Mesenteric fat pad (tissue), 1 donor: Measurements from ENCODE around the gene ADGRL2. TPM values are rescaled to one million over a fixed set of nuclear protein-coding genes. Genes with fewer than 3 reads are reported as not detected.

ENCODE experiments used
- DNase-seq: peaks from one replicate; pipeline ENCODE4 v3.0.0-alpha.2; 2020; ENCODE audit warnings: low spot score
- long read RNA-seq: library from polyadenylated mRNA; unstranded; transcript quantifications from one replicate; pipeline ENCODE4 v2.0.0, GENCODE V29; 2020
- total RNA-seq: library from RNA; stranded (reverse); fragmentation: NEBNext Ultra II Directional; extraction: Animal tissue kit (Norgen Biotek cat#: 25700); gene quantifications from one replicate; pipeline ENCODE4 v1.2.1, GENCODE V29; 2021
- donor health status: DM: yes; HTN: yes; CAD: no.

ADGRL2 gene
- 37.1 TPM for total RNA-seq
- long read RNA-seq, partial matches to known transcripts: 1 of 11 reads
- long read RNA-seq, other reads (novel, unspliced or antisense): 10 of 11 reads

DNA sequence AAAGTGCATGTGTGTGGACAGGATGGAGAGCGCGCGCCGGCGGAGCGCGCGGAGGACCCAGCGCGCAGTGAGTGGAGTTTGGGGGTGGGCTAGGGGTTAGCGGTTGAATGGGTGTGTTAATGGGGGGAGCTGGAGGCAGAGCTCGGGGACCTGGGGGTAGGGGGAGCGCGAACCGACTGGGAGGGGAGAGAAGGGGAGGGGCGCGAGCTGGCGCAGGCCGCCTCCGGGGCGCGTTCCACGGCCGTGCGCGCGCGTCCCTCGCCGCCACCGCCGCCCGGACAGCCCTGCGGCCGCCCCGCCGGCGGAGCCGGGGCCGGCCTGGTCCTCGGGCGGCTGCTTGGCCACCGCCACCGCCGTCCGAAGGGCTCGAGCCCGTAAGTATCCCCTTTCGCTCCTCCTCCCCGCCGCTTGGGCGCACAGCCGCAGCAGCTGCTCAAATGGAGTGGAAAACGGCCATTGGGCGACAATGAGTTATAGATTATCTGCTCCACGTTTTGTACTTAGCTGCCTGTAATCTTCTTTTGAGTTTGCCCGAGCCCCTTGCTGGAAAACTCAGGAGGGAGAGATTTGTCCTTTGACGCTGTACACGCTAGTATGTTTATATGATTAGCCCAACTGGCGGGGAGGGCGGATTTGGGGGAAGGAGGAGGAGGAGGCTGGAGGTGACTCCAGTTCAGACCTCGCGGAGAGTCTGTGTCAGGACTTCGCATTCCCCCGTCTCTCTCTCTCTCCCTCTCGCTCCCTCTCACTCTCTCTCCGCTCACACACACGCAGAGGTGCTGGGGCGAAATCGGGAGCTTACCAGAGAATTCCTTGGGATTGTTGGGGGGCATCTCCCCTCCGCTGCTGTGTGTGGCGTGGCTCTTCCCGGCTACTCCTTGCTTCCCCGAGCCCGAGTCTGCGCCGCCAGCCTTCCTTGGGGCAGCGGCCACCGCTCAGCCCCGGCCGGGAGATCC is at the start of gene ADGRL2:
Gene ADGRL2 (plus strand): TSS at position 240 of the 956 bp plus-strand sequence. CDS start 36,051 bp downstream, outside the sequence.
- no peak for DNase-seq

DNA sequence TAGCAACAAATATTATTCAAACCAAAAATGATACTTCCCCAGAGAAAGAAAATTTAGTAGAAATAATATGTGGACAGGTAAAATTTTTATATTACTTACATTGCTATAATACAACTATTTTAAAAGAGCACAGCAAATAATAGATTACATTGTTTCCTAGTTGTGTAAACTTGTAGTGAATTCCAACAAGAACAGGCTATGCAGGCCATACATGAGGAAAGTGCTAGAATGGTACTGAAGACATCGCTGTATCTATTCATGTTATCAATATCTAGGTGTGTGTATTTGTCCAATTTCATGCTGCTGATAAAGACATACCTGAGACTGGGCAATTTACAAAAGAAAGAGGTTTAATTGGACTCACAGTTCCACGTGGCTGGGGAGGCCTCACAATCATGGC is 47.9 kb upstream of the ADGRL2 start:
- DNase-seq: no peak

DNA sequence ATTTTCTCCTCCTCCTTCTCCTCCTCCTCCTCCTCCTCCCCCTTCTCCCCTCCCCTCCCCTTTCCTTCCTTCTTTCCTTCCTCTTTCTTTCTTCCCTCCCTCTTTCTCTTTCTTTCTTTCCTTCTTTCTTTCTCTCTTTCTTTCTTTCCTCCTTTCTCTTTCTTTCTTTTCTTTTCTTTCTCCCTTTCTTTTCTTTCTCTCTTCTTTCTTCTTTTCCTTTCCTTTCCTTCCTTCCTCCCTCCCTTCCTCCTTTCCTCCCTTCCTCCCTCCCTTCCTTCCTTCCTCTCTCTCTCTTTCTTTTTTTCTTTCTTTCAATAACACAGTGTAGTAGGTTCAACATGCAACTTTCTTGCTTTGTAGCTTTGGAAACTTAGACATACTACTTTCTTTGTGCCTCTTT is 46.3 kb upstream of the ADGRL2 start:
- no peak for DNase-seq

DNA sequence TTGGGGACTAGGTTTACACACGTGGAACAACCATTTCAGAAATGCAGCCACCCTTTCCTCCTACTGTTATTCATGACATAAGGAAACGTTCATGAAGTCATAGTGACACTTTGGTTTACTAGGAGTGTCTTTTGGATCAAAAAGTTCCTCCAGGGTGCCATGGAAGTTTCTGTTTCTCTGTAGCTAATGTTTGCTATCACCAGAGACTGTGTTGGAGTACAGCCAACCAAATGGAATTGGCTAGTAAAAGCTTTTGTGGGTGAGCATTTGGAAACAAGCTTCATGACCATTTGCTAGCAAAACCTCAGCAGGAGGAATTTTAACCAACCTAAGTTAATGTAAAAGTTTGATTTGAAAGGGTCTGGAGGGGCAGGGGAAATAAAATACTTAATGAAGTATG is 43.9 kb upstream of the ADGRL2 start:
- no peak for DNase-seq

DNA sequence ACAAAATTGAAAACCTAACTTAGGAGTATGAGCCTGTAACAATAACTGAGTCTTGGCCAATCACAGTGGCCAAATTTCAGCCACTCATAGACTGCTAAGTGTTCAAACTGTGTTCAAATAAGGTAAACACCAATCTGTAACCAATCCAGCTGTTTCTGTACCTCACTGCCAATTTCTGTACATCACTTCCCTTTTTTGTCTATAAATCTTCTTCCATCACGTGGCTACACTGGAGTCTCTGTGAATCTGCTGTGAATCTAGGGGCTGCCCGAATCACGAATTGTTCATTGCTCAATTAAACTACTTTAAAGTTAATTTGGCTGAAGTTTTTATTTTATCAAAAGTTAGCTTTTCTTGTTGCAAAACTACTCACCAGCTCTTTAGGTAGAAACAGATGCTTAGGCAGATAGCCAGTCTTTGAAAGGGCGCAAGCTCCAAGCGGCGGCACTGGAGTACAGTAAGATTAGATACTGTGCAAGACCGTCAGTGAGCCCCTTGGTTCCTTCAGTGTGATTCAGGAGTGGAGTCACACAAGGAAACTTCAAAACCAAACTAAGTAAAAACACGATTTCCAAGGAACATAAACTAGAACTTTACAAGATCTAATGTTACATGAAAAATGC is 43.2 kb upstream of the ADGRL2 start:
- DNase-seq: no peak

DNA sequence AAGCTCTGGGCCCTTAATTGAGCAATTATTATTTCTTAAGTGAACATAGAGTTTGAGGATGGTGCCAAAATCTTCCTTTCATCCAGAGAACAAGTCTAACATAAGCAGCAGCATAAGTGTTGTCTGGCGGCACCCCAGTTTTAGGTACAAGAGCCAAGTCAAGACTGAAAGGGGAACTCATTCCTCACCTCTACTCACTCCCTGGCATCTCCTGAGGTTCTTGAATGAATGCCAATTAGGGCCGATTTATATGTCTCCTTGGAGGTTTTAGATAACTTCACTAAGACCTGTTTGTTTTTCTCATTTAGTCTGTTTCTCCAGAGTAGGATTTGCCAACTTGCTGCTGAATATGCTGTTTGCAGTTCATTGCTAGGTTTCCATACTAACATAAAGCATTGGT is 42.6 kb upstream of the ADGRL2 start:
- no peak for DNase-seq

DNA sequence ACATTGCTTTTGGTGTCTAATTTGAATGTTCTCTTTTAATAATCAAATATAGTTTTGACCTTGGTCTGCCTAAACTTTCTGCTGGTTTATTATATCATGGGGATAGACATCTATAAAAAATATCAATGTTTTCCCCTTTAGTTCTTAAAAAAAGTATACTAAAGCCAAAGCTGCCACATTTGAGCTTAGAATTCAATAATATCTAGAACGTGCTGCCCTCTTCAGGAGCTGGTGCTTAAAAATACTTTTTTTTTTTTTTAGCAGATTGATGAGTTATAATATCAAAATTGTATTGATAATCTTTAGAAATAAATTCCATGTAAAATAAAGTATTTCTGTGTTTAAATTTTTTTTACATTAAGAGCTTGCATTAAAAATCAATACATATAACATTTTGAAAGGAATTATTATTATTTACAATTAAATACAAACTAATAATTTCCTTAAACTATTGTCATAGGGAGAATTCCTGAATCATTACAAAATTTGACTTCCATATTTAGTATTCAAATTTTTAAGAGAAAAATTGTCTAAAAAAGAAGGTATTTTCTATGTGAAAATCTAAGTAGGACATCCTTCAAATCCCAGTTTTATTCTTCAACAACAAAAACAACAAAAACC is 40.1 kb upstream of the ADGRL2 start:
- DNase-seq: no peak

DNA sequence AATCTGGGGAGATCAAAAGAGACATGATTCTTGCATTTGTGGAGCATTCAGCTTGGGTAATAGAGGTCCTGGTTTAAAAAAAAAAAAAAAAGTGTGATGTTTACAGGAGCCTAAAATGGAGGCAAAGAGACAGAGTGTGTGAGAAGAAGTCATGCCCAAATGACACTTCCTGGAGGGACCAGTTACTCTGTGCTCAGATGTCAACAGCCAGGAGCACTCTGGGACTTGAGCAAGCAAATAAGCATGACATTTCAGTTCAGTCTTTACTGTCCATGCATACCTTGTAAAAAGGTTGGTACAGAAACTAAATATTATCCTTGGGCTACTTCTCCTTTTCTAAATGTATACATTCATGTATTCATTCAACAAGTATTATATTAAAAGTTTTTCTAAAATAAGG is 25.2 kb upstream of the ADGRL2 start:
- no peak for DNase-seq

DNA sequence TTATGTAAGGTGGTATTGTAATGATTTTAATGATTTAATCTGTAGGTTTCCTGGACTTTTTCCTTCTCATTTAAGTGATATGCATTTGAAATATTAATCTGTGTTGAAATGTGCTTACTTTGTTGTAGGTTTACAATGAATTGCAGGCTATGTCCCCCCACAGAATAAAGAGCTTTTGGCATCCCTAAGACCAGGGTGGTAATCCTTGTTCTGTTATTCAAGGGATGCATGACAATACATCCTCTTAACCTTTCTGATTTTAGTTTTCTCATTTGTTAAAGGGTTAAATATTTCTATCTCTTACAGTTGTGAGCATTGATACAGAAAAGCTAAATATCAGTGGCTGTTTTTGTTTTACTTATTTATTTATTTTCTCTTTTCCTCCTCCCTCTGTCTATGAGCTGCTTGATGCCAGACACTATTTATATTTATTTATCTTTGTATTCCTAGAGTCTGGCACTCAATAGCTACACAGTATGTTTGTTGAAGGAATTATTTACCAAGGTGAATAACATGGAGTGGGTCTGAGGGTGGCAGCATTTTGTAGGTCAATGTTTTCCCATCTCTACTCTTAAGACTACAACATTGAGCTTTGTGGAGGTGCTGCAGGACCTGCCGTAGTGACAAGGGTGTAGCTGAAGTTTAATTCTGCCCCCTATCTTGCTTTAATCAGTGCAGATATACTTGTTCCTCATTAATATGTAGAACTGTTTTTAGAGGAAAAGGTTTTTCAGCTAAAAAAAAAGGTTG is 19.9 kb upstream of the ADGRL2 start:
- no peak for DNase-seq

DNA sequence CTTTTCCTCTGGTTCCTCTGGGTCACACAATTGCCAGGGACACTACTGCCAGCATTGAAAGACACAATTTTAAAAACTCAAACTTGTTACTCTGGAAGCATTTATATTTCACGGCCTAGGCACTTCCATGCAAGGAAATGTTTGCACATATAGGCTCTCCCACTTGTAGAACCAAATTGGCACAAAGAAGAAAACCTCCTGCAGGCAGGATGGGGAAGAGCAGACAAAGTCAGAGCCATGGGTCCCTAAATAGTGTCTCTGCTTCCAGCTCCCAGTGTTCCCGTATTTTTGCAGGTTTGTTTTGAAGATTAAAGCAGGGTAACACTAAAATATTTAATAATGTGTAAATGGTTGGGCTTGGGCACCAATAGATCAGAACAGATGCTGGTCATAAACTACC is 19.0 kb upstream of the ADGRL2 start:
- DNase-seq: no peak

DNA sequence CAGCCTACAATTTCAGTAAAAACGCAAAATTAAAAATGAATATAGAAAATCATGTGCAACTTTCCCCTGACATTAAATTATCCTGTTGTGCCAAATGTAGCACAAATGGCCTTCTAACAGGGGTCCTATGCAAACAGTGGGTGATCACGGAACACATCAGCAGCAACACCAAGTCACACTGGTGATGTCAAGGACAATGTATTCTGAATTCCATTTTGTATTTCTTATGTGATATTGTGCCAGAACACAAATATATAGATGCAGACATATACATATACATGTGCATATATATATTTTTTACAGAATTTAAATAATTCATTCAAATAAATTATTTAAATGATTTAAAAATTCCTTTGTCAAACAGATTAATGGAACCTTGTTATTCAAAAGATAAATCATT is 8.6 kb upstream of the ADGRL2 start:
- no peak for DNase-seq

DNA sequence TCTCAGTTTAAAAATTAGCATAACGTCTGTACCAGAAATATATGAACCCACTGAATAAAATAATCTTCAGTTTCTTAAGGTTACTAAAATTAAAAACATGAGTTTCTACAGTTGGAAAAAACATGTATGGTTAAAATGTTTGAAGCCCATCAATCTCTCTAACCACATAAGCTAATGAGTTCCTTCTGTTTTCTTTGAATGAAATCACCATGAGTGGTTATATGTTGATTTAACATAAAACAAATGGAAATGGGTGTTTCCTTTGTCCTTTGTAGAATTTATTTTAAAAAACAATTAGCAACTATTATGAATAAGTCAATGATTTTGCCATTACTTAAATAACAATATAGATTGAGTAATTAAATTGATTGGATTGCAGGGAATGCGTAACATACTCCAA is 3.0 kb upstream of the ADGRL2 start:
- no peak for DNase-seq

DNA sequence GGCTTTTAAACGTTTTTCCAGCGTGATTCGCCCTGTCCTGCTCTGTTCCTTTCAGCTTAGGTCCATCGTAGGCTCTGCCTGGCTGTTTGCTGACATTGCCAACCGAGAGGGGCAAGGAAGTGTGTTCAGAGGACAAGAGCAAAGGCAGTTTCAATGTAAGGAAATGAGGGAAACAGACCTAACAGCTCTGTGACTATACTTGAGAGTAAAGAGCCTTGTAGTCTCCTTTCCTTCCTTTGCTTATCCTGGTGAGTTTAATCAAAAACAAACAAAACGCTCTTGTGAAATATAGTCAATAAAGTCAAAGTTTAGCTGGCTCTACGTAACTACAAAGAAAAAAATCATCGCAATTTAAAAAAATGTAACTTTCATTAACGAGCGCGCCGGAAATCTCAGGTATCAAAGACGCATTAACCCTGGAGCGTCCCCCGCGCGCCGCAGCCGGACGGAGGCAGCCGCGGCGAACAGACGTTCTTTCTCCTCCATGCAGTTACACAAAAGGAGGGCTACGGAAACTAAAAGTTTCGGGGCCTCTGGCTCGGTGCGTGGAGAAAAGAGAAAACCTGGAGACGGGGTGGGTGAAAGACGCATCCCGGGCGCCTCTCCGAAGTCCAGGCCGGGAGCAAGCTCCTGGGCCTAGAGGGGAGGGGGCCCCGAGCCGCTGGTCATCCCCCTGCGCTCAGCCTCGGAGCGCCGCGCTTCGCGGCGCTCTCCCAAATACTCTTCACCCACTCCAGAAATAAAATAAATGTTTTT is 617 bp upstream of the ADGRL2 start:
- DNase-seq: no peak

DNA sequence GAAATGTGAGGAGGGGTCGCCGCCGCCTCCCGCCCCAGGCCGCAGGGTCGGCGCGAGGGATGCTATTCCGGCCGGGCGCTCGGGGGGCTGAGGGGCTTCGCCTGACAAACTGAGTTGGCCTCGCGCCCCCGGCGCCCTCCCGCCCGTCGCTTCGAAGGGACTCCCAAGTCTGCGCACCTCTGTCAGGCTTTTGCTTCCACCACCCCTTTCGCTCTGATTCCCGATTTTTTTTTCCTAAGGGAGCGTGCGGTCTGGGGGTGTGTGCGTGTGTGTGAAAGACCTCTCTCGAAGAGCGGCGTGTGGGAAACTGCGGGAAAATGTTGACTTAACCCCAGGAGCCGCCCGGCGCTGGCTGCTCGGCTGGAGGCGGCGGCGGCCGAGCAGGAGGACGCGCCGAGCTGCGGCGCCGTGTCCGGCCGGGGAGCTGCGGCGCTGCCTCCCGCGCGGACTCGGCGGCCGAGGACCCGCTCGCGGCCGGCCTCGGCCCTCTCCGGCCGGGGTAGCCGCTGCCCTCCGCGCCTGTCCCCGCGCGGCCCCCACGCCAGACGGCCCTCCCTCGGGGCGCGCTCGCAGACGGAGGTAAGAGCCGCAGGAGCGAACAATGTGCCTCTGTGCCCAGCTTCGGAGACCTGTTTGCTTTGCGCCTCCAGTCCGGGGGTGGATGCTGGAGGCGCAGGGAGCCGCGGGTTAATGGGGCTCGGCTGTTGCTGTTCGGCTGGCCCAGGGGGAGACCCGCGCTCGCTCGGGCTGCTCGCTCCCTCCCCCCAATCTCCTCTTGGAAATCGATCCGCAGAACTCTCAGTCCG is 1.1 kb downstream of the ADGRL2 start:
- no peak for DNase-seq

DNA sequence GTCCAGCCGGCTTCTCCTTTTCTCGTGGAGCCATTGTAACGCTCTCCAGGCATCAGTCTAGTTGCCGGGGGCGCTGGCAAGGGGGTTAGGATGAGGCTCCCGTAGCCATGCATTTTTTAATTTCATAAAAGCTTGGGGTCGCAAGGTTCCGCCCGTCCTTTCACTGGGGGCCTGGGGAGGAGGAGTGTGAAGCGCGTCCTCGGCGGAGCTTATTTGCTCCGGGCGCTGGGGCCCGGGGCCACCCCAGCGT is 1.6 kb downstream of the ADGRL2 start:
- no peak for DNase-seq

DNA sequence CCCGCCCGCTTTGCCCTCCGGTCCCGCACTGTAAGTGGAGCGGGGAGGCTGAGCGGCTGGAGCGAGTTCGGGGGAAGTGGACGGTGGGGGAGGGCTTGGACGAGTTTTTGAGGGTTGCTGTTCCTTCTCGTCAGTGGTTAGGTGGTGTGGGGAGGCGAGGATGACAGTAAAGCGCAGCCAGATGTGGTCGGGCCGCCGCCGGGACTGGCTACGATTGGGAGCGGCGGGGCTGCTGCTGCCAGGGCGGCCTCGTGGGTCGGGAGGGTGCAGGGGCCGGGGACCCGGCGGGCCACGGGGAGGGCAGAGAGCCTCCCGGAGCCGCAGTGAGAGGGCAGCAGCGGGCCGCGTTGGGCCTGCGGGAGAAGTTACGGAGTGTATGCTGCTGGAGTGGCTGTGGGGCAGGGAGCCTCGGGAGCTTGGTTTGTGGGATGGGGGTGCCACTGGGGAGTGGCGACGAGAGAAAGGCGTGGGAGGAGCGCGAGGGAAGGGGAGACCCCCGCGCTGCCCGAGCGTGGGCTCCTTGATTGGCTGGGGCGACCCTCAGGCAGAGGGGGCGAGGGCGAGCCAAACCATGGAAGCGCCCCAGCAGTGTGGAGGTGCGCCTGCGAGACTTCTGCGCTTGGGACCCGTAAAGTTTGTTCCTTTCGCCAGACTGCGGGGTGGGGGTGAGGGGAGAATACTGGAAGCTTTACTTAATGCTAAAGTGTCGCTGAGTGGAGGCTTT is 2.1 kb downstream of the ADGRL2 start:
- peak; percentile 90 for DNase-seq

DNA sequence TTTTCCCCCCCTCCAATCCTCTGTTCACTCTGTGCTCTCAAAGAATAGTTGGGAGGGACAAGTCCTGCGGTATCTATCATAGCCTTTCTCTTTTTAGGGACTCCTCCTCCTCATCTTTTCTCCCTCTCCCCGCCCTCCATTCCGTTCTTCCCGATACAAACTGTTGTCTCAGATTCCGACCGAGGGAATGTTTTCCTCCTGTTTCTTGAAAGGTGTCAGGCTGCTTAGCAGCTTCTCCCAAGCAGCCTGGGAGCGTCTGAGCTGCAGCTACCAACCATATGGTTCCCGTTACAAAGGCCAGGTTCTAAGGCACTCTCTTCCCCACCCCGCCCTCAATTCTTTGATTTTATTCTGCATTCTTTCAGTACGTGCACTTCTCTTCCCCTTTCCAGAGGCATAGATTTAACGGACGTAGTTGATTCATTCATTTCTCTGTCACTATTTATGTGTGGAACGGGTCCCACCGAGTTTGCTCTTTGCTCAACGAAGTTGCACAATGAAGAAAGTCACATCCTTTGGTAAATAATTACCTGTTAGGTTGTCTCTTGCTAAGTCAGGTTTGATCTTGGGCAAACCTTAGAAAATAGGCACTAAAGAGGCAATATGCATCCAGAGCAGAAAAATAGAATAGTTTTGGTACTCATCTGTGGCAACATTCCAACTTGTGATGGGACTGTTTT is 2.8 kb downstream of the ADGRL2 start:
- no peak for DNase-seq

DNA sequence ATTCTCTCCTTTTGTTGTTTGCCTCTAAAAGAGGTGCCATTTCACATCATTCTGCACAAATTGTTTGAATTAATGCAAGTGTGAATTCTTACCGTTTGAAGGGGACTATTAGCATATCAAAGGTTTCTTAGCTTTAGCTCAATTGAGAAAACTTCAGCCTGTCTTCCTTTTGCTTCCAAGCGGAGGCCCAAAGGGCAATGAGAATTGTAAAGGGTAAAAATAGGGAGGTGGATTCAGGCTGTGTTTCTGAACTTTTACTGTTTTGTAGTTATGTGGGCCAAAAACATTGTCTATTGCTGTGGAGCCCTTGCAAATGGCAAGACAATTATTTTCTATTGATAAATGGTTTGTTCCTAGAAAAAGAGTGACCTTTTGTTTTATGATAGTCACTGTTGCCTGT is 3.6 kb downstream of the ADGRL2 start:
- DNase-seq: no peak
